VCaP (cell line): ENCODE measurements around the gene FBXO38.

Experiments used
- H3K27ac ChIP-seq: fragments of 450-650 bp; 2 replicates; pipeline ENCODE4 v1.5.1; 2017
- CTCF ChIP-seq: fragments of 450-650 bp; conservative IDR thresholded peaks from 2 replicates; pipeline ENCODE4 v1.5.1; 2017; ENCODE audit warnings: mild to moderate bottlenecking, moderate library complexity

The FBXO38 gene

GRCh38 chr5:148443998-148444397 is 60.2 kb downstream of the FBXO38 start:
- TF ChIP-seq CTCF: peak; percentile 63
- H3K27ac ChIP-seq: no peak overlapping the region

- H3K27ac ChIP-seq: no peak overlapping the region
- no peak for TF ChIP-seq CTCF
Measured at GRCh38 chr5:148445578-148445977, 61.8 kb downstream of the FBXO38 start.

- no peak for TF ChIP-seq CTCF
- no peak overlapping the region for H3K27ac ChIP-seq
Measured at GRCh38 chr5:148446611-148447010, 62.9 kb downstream of the FBXO38 start.

GRCh38 chr5:148452499-148453193 is 68.9 kb downstream of the FBXO38 start:
- H3K27ac ChIP-seq: no peak overlapping the region
- no peak for TF ChIP-seq CTCF

DNA sequence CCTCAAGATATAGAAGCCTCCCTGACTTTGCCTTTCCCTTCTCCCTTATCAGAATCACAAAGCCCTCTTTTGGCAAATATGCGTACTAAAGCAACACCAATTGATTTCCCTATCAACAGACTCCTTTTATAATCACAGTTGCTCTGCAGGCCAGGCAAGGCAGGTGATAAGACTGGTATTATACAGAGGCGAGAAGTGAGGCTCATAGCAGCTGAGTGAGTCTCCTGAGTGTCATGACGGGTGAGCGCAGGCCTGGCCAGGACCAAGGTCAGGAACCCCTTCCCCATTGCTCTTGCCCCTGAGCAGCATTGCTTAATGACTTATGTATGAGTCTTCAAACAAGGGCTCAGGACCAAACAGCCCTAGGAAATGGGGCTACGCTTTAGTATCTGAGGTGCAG is 70.8 kb downstream of the FBXO38 start:
- H3K27ac ChIP-seq: no peak overlapping the region
- TF ChIP-seq CTCF: no peak

GRCh38 chr5:148455185-148455584 is 71.4 kb downstream of the FBXO38 start:
- no peak overlapping the region for H3K27ac ChIP-seq
- TF ChIP-seq CTCF: no peak

- 0 out of 2 replicates have a peak, but pooled peaks have one; percentile 10 for TF ChIP-seq CTCF
- no peak overlapping the region for H3K27ac ChIP-seq
Measured at GRCh38 chr5:148457183-148457620, 73.4 kb downstream of the FBXO38 start.
